ENCODE measurements around the gene SPTY2D1. TPM values are rescaled to one million over a fixed set of nuclear protein-coding genes. Genes with fewer than 3 reads are reported as not detected.

Gene SPTY2D1
- total and polyA plus RNA-seq, 3 donors from 2014 or later: 11.5 to 28.2 (median 23.9) TPM

DNA sequence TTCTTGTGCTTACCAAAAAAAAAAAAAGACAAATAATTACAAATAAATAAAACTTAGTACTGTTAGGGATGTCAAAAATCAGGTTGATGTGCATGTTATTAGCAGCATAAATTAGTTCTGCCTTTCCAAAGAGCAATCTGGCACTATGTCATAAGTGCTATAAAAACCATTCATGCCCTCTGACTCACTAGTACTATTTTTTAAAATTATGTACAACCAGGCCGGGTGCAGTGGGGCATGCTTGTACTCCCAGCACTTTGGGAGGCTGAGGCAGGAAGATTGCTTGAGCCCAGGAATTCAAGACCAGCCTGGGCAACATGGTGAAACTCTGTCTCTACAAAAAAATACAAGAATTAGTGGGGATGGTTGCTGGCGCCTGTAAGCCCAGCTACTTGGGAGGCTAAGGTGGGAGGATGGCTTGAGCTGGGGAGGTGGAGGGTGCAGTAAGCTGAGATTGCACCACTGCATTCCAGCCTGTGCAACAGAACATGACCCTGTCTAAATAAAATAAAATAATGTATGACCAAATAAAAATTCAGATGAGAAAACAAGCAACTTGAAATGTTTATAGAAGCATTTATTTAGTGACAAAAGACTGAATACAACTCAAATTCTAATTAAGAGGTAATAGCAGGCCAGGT, 70.9 kb downstream of the SPTY2D1 start:
- H3K4me1 ChIP-seq: no peaks in the 10 kb centered on the region
- H3K27ac ChIP-seq: no peak overlapping the region
- DNase-seq: no peak
- WGBS, 2 donors: 88 to 94% methylated on average over 2 of the region's 2 CpGs
- intact Hi-C loops (cut with DNase I; ENCODE audit: low total_unique reads): no loop called here
- H3K27me3 ChIP-seq: no peaks in the 10 kb centered on the region
- no peaks in the 10 kb centered on the region for H3K36me3 ChIP-seq (ENCODE audit: low read depth, missing control alignments)
- TF ChIP-seq POLR2A (IDR thresholded peaks at IDR 0.05): no peak
- TF ChIP-seq, protein P1, sequence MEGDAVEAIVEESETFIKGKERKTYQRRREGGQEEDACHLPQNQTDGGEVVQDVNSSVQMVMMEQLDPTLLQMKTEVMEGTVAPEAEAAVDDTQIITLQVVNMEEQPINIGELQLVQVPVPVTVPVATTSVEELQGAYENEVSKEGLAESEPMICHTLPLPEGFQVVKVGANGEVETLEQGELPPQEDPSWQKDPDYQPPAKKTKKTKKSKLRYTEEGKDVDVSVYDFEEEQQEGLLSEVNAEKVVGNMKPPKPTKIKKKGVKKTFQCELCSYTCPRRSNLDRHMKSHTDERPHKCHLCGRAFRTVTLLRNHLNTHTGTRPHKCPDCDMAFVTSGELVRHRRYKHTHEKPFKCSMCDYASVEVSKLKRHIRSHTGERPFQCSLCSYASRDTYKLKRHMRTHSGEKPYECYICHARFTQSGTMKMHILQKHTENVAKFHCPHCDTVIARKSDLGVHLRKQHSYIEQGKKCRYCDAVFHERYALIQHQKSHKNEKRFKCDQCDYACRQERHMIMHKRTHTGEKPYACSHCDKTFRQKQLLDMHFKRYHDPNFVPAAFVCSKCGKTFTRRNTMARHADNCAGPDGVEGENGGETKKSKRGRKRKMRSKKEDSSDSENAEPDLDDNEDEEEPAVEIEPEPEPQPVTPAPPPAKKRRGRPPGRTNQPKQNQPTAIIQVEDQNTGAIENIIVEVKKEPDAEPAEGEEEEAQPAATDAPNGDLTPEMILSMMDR (IDR thresholded peaks at IDR 0.05): no peak
- no peaks in the 10 kb centered on the region for H3K9me3 ChIP-seq
- H3K4me3 ChIP-seq: no peak overlapping the region

Other genes with a start within 250 kb of the SPTY2D1 start
- gene LDHA, start 239.8 kb downstream of the SPTY2D1 start, total RNA-seq: 100 to 1,000 TPM; 155 to 174 TPM
- 353 TPM for gene LDHA, start 239.8 kb downstream of the SPTY2D1 start, polyA plus RNA-seq (ENCODE audit: insufficient read depth, low read depth, low replicate concordance)
- gene LDHC, start 222.0 kb downstream of the SPTY2D1 start, total RNA-seq: 100 to 1,000 TPM; 115 to 135 TPM
- 815 TPM for gene LDHC, start 222.0 kb downstream of the SPTY2D1 start, polyA plus RNA-seq (ENCODE audit: insufficient read depth, low read depth, low replicate concordance)
- 1 to 10 TPM; 2.4 to 4.7 TPM for gene LDHAL6A, start 178.5 kb downstream of the SPTY2D1 start, total RNA-seq
- 13.0 TPM for gene LDHAL6A, start 178.5 kb downstream of the SPTY2D1 start, polyA plus RNA-seq (ENCODE audit: insufficient read depth, low read depth, low replicate concordance)
- gene TSG101, start 107.4 kb downstream of the SPTY2D1 start, total RNA-seq: 10 to 100 TPM; 92.6 to 95.1 TPM
- gene TSG101, start 107.4 kb downstream of the SPTY2D1 start, polyA plus RNA-seq (ENCODE audit: insufficient read depth, low read depth, low replicate concordance): 161 TPM
- 10 to 100 TPM; 21.9 to 25.7 TPM for gene UEVLD, start 45.6 kb downstream of the SPTY2D1 start, total RNA-seq
- 15.1 TPM for gene UEVLD, start 45.6 kb downstream of the SPTY2D1 start, polyA plus RNA-seq (ENCODE audit: insufficient read depth, low read depth, low replicate concordance)
- 100 to 1,000 TPM in 1 of 2 donors, 10 to 100 TPM in 1; 72.3 to 202 TPM for gene MISFA, start 34.6 kb downstream of the SPTY2D1 start, total RNA-seq
- gene MISFA, start 34.6 kb downstream of the SPTY2D1 start, polyA plus RNA-seq (ENCODE audit: insufficient read depth, low read depth, low replicate concordance): 483 TPM
- 1 to 10 TPM; 6.1 to 8.3 TPM for gene TMEM86A, start 64.4 kb upstream of the SPTY2D1 start, total RNA-seq
- gene TMEM86A, start 64.4 kb upstream of the SPTY2D1 start, polyA plus RNA-seq (ENCODE audit: insufficient read depth, low read depth, low replicate concordance): 5.8 TPM
- 1 to 10 TPM in 1 of 2 donors, under 1 TPM in 1; 0.94 to 1.1 TPM for gene IGSF22, start 91.8 kb upstream of the SPTY2D1 start, total RNA-seq
- 1.7 TPM for gene IGSF22, start 91.8 kb upstream of the SPTY2D1 start, polyA plus RNA-seq (ENCODE audit: insufficient read depth, low read depth, low replicate concordance)
- gene PTPN5, start 157.5 kb upstream of the SPTY2D1 start, total RNA-seq: 10 to 100 TPM in 1 of 2 donors, 1 to 10 TPM in 1; 7.8 to 10.2 TPM
- 4.4 TPM for gene PTPN5, start 157.5 kb upstream of the SPTY2D1 start, polyA plus RNA-seq (ENCODE audit: insufficient read depth, low read depth, low replicate concordance)